SK-N-MC (cell line): ENCODE measurements around the gene PPIG.

Experiments used
- EZH2 ChIP-seq: fragments of 200-600 bp; sonication (generic); IDR thresholded peaks from one replicate; pipeline ENCODE4 v1.6.1; 2017; ENCODE audit warnings: antibody characterized with exemption
- FOXP2 ChIP-seq: optimal IDR thresholded peaks from 2 replicates; pipeline ENCODE3; 2011; ENCODE audit warnings: mild to moderate bottlenecking, moderate library complexity; ENCODE audit not compliant: insufficient read depth; ENCODE audit errors: extremely low read length, control extremely low read depth
- POLR2AphosphoS5 ChIP-seq: IDR thresholded peaks from 2 replicates; pipeline ENCODE4 v1.6.1; 2012; ENCODE audit warnings: mild to moderate bottlenecking, low read depth, low read length, borderline replicate concordance

- no peak for TF ChIP-seq POLR2AphosphoS5
- no peak for TF ChIP-seq EZH2
- no peak for TF ChIP-seq FOXP2
These were observed 100.0 kb downstream of the PPIG start for GRCh38 chr2:169684135-169684565.
